WTC11 (cell line): ENCODE results near the gene FBXO45. TPM values are rescaled to one million over a fixed set of nuclear protein-coding genes. Genes with fewer than 3 reads are reported as not detected.
"Not testable (repeated sequence)": the region's sequence is repeated elsewhere in the genome, so short reads cannot be mapped to it uniquely, and the experiment has no call there.

Experiments used
- ATAC-seq: fragments of 200-7000 bp; cut with Tn5 transposase; 2 replicates; pipeline ENCODE4 v1.10.0; 2021; ENCODE audit warnings: mild to moderate bottlenecking, moderate library complexity
- CTCF ChIA-PET: fragments of 300-600 bp; sonication (Branson Sonifier 250); formaldehyde crosslinking; loops from one replicate; lab custom pipeline; 2021; ENCODE audit warnings: antibody characterized with exemption; lab: Charles Lee
- POLR2A ChIA-PET: fragments of 350-600 bp; sonication (Branson Sonifier 250); formaldehyde crosslinking; loops from one replicate; lab custom pipeline; 2021; ENCODE audit warnings: antibody characterized with exemption; lab: Charles Lee
- DNase-seq: peaks from one replicate; pipeline ENCODE4 v3.0.0; 2021; ENCODE audit warnings: low spot score
- H3K27ac Mint-ChIP-seq: 2 replicates; pipeline ENCODE4 v1.8.0; 2021; ENCODE audit warnings: mixed read lengths
- H3K27me3 Mint-ChIP-seq: 2 replicates; pipeline ENCODE4 v1.8.0; 2021; ENCODE audit warnings: low read depth, mild to moderate bottlenecking, moderate library complexity, mixed read lengths
- H3K36me3 Mint-ChIP-seq: 2 replicates; pipeline ENCODE4 v1.8.0; 2021; ENCODE audit warnings: mixed read lengths
- H3K4me1 Mint-ChIP-seq: 2 replicates; pipeline ENCODE4 v1.8.0; 2022; ENCODE audit warnings: mixed read lengths
- H3K4me3 Mint-ChIP-seq: 2 replicates; pipeline ENCODE4 v1.8.0; 2021; ENCODE audit warnings: mild to moderate bottlenecking, moderate library complexity, mixed read lengths
- H3K9me3 Mint-ChIP-seq: 2 replicates; pipeline ENCODE4 v1.8.0; 2021; ENCODE audit warnings: mixed read lengths
- ATF3 ChIP-seq: sonication (generic); formaldehyde crosslinking; conservative IDR thresholded peaks from 2 replicates; pipeline ENCODE4 v1.8.1; 2022; ENCODE audit warnings: mild to moderate bottlenecking, missing genetic modification reagents
- ERG ChIP-seq: fragments of 250-450 bp; sonication (Bioruptor Pico); IDR thresholded peaks from 2 replicates; pipeline ENCODE4 v1.8.0; 2021; ENCODE audit warnings: mild to moderate bottlenecking
- FOXJ3 ChIP-seq: sonication (generic); formaldehyde crosslinking; IDR thresholded peaks from 2 replicates; pipeline ENCODE4 v1.9.0; 2021; ENCODE audit warnings: missing genetic modification reagents, mild to moderate bottlenecking, borderline replicate concordance
- FOXP4 ChIP-seq: sonication (generic); formaldehyde crosslinking; IDR thresholded peaks from 2 replicates; pipeline ENCODE4 v1.8.0; 2022; ENCODE audit warnings: mild to moderate bottlenecking, missing genetic modification reagents
- GABPB1 ChIP-seq: sonication (generic); formaldehyde crosslinking; IDR thresholded peaks from 2 replicates; pipeline ENCODE4 v1.8.1; 2023; ENCODE audit warnings: mild to moderate bottlenecking, missing genetic modification reagents
- GTF2I ChIP-seq: fragments of 250-450 bp; sonication (Bioruptor Pico); conservative IDR thresholded peaks from 2 replicates; pipeline ENCODE4 v1.4.0; 2021; ENCODE audit warnings: mild to moderate bottlenecking
- IRF1 ChIP-seq: sonication (generic); formaldehyde crosslinking; IDR thresholded peaks from 2 replicates; pipeline ENCODE4 v1.8.0; 2023; ENCODE audit warnings: missing genetic modification reagents
- JAZF1 ChIP-seq: fragments of 250-450 bp; sonication (Bioruptor Pico); IDR thresholded peaks from 2 replicates; pipeline ENCODE4 v1.9.0; 2021; ENCODE audit warnings: moderate library complexity, mild to moderate bottlenecking, inconsistent platforms
- OVOL2 ChIP-seq: fragments of 250-450 bp; sonication (Bioruptor Pico); IDR thresholded peaks from 2 replicates; pipeline ENCODE4 v1.9.0; 2021; ENCODE audit warnings: mild to moderate bottlenecking, borderline replicate concordance
- PREB ChIP-seq: sonication (generic); formaldehyde crosslinking; IDR thresholded peaks from 2 replicates; pipeline ENCODE4 v1.8.1; 2022; ENCODE audit warnings: mild to moderate bottlenecking, missing genetic modification reagents, moderate library complexity, borderline replicate concordance
- SMAD4 ChIP-seq: sonication (generic); formaldehyde crosslinking; IDR thresholded peaks from 2 replicates; pipeline ENCODE4 v1.8.0; 2022; ENCODE audit warnings: mild to moderate bottlenecking, missing genetic modification reagents
- ZNF219 ChIP-seq: sonication (generic); formaldehyde crosslinking; IDR thresholded peaks from 2 replicates; pipeline ENCODE4 v1.8.0; 2023; ENCODE audit warnings: missing genetic modification reagents, mild to moderate bottlenecking, borderline replicate concordance
- ZNF396 ChIP-seq: fragments of 250-450 bp; sonication (Bioruptor Pico); IDR thresholded peaks from 2 replicates; pipeline ENCODE4 v1.8.0; 2021; ENCODE audit warnings: mild to moderate bottlenecking, moderate library complexity, borderline replicate concordance
- total RNA-seq: library from RNA; stranded (reverse); gene quantifications from 3 replicates; pipeline ENCODE4 v1.2.3, GENCODE V29; 2021

The FBXO45 gene
- total RNA-seq, 1 experiment from 2014 or later: 15.4 TPM

- POLR2A ChIA-PET: no interaction called here
- Mint-ChIP-seq H3K9me3 (peaks cover 40% of the 10 kb centered on the region), H3K4me3 (no peak overlapping the region), H3K27me3 (peaks cover 10% of the 10 kb centered on the region), H3K36me3 (peaks cover 25% of the 10 kb centered on the region), H3K4me1 (no peaks in the 10 kb centered on the region), H3K27ac (no peak overlapping the region)
- no peak for DNase-seq
- no peak for ATAC-seq
- TF ChIP-seq ZNF219 (CRISPR knock-in tag): no peak
- no peak for TF ChIP-seq FOXJ3
- TF ChIP-seq JAZF1 (CRISPR knock-in tag): no peak
- TF ChIP-seq ATF3 (CRISPR knock-in tag): no peak
- no peak for TF ChIP-seq OVOL2 (CRISPR knock-in tag)
- CTCF ChIA-PET: interaction anchor here (0.5 to 1.5 kb wide), 2 partner anchors 8 to 10 kb away, joined by 3 read pairs; no protein-coding TSS in a partner anchor
Observed at GRCh38 chr3:196546537-196546936, 21.9 kb upstream of the FBXO45 start.

- ATAC-seq: peak; percentile 30; the same call in 1 of the 2 replicates
- H3K4me1 Mint-ChIP-seq: no peaks in the 10 kb centered on the region
- H3K27me3 Mint-ChIP-seq: peaks cover 10% of the 10 kb centered on the region
- DNase-seq: no peak
- no peak overlapping the region for H3K4me3 Mint-ChIP-seq
- CTCF ChIA-PET: interaction anchor here (1.5 kb wide), 1 partner anchor 10 kb away, joined by 3 read pairs; no protein-coding TSS in a partner anchor
- TF ChIP-seq IRF1 (CRISPR knock-in tag) (no peak), ZNF396 (CRISPR knock-in tag) (no peak), FOXP4 (CRISPR knock-in tag) (no peak), SMAD4 (CRISPR knock-in tag) (no peak), ERG (CRISPR knock-in tag) (no peak), GTF2I (CRISPR knock-in tag) (no peak), GABPB1 (no peak), OVOL2 (CRISPR knock-in tag) (no peak), PREB (CRISPR knock-in tag) (no peak)
- TF ChIP-seq, all 79 proteins: peak for 0
- H3K9me3 Mint-ChIP-seq: peaks cover 43% of the 10 kb centered on the region
- H3K27ac Mint-ChIP-seq: no peak overlapping the region
- POLR2A ChIA-PET: no interaction called here
- peaks cover 27% of the 10 kb centered on the region for H3K36me3 Mint-ChIP-seq
Observed at GRCh38 chr3:196547067-196547466, 21.4 kb upstream of the FBXO45 start.

GRCh38 chr3:196549312-196549711 is 19.1 kb upstream of the FBXO45 start:
- H3K4me1 Mint-ChIP-seq, POLR2A ChIA-PET: not testable (repeated sequence)

GRCh38 chr3:196550172-196550571 is 18.3 kb upstream of the FBXO45 start:
- H3K4me3 Mint-ChIP-seq, CTCF ChIA-PET: not testable (repeated sequence)

More at GRCh38 chr3:196549312-196549711, 19.1 kb upstream of the FBXO45 start:
- DNase-seq, ATAC-seq, H3K27ac Mint-ChIP-seq, CTCF ChIA-PET, H3K4me3 Mint-ChIP-seq: not testable (repeated sequence)
- Mint-ChIP-seq H3K27me3 (peaks cover 10% of the 10 kb centered on the region; the same call in 1 of the 2 replicates), H3K9me3 (peaks cover 39% of the 10 kb centered on the region), H3K36me3 (peaks cover 27% of the 10 kb centered on the region)

More at GRCh38 chr3:196550172-196550571, 18.3 kb upstream of the FBXO45 start:
- POLR2A ChIA-PET, H3K27ac Mint-ChIP-seq, ATAC-seq, H3K4me1 Mint-ChIP-seq, DNase-seq: not testable (repeated sequence)
- Mint-ChIP-seq H3K27me3 (peaks cover 10% of the 10 kb centered on the region; the same call in 1 of the 2 replicates), H3K9me3 (peaks cover 35% of the 10 kb centered on the region), H3K36me3 (peaks cover 27% of the 10 kb centered on the region)
